ENCODE data around the gene RNF227.

Gene RNF227

DNA sequence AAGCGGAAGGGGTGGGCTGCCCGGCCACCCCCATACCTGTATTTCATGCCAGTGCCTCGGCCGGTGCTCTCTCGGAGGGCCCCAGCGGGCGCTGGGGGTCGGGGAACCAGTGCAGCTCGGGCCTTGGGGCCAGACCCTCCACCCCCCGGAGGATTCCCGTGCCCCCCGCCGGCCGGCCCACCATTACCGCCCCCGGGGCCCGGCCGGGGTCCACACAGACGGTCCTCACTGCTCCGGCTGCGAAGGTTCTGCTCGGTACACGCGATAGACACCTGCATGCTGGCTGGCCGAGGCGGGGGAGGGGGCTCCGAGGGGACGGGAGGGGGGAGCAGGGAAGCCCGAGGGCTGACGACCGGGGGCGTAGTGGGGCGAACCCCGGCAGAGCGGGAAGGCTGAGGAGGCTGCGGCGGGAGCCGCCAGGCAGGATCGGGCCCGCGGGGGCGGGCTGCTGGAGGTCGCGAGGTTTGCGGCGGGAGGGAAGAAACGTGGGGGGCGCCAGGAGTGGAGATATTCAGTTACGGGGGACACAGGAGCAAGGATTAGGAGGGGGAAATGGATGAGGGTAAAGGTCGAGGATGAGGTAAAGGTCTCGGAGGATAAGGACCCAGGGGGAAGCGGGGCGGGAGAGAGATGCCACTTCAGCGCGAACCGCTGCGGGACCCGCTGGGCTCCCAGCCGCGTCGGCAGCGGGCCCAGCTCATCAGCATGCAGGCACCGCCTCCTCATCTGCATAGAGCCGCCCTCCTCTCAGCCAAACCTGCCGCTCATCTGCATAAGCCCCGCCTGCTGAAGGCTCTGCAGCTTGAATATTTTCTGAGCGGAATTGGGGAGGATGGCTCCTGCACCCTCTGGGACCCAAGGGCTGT is 13.3 kb upstream of the RNF227 start, which contains the start of gene KCNAB3:
TSS of gene KCNAB3 (minus strand) at position 699 of the 866 bp plus-strand sequence. CDS start at position 278, 421 bp downstream.
- peak; percentile 72 for DNase-seq

DNA sequence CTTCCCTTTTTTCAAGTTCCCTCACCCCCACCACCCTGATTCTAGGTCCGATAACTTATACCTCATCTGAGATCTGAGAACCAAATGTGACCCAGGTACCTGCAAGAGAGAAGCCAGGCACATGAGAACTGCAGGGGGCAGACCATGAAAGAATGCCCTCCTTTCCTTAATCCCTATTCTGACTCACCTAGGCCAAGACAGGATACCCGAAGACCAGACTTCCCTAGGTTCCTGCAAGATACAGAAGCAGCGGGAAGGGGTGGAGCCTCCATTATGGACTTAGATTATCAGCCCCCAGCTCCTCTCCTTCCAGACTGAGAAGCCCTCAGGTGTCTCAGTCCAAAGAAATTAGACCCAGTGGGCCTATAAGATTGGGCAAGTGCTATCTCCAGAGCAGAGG is 11.5 kb upstream of the RNF227 start:
- DNase-seq, result no peak

GRCh38 chr17:7922845-7923628 is 6.9 kb upstream of the RNF227 start:
- peak; percentile 67 for DNase-seq

DNA sequence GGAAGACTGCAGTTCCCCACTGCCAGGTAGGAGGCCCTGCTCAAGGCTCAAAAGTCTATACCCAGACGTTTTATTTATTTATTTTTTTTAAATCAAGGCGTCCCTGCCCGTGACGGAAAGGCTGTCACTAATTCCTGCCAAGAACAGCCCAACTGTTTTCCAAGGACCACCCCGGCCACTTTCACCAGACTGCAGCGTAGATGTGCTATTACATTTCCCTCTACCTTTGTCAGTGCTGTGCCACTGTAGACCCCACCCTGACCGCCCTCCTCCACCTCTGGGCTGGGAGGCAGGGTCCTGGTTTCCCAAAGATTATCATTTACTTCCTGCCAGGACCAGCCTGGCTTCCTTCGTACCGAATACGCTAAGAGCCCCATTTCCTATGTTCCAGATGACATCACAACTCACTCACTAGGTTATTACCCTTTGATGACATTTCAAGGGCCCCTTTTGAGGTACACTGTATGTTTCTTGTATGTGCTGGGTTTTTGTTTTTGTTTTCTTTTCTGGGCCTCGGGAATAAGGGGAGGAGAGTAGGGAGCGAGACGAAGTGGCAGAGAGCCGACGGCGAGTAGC is 6.3 kb upstream of the RNF227 start:
- no peak for DNase-seq

DNA sequence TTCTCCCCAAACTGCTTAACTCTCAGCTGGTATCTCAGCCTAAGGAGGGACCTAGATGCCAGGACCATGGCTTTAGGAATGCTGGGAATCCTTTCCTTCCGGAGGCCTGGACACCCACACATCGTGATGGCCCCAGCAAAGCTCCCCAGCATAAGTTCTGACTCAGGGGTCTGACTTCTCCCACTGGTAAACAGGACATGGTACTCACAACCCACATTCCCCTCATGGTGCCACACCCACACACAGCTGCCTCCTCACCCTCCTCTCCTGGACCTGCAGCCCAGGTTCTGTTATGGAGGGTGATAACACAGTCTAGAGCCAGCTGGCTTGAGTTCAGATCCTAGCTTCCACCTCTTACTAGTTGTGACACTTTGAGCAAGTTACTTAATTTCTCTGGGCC is 719 bp upstream of the RNF227 start:
- DNase-seq, result no peak

DNA sequence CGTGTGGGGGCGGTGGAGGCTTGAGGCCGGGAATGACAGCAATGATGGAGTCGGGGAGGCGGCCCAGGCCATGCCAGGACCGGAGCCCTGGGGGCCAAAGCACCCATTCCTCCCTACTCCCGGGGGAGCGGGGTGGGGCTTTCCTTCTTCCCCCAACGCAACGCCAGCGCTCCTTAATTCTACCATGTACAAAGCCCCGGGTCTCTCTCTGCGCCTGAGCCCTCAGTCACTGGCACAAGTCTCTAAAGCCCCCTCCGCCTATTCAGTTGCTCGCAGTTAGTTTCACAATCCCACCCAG is 245 bp upstream of the RNF227 start:
- DNase-seq, result no peak

- DNase-seq, result no peak
Observed at GRCh38 chr17:7915179-7915610, 894 bp downstream of the RNF227 start.

DNA sequence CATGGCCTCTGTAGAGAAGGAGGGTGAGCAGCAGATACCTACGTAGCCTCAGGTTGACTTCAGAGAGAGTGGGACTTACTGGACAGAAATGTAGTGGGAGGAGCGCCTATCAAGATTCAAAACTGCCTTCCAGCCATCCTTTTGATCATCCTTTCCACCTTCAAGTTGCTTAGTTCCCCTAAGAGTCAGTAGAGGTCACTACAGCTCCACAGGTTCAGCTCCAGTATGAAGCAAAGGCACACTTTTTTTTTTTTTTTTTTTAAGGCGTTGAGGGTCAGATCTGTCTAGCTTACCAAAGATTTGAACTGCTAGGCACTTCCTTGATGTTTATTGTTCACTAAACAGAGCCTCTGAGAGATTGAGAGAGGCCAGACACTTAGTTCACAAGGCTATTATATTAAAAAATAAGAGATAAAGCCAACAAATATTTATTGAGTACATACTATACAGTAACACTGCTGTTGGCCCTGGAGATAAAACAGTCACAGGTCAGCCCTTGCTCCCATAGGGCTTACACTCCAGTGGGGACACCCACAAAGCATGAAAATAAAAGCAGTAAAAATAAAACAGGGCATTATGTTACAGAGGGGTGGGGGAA is 3.1 kb downstream of the RNF227 start:
- peak; percentile 62 for DNase-seq

DNA sequence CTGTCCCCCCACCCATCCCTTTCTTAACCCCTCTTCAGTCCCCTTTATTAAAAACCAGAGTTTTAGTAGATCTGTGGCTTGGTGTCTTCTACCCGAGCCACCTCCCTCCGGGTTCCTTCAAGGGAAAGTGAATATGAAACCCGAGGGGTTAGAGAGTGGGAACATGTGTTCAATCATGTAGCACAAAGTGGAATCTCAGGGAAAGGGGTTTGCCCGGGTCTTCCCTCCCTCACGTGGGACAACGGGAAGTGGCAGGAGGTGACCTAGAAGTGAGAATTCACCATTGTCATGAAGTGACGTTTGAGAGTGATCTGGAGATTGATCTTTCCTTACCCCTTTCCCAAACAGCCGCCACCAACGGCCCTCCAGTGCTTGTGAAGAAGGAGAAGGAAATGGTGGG is 5.0 kb downstream of the RNF227 start:
- DNase-seq, result no peak

- no peak for DNase-seq
Observed at GRCh38 chr17:7910711-7911110, 5.4 kb downstream of the RNF227 start.

DNA sequence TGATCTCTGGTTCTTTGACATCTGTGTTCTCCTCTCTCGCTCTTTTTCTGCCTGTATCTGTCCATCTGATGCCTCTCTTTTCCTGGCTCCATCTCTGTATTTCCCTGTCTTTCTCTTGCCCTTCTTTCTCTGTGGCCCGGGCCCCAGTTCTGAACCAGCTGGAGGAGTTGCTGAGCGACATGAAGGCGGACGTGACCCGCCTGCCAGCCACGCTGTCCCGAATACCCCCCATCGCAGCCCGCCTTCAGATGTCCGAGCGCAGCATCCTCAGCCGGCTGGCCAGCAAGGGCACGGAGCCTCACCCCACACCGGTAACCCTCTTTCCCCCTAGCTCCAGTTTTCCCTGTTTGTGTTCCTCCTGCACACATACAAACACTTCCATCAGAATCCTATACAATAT is 5.8 kb downstream of the RNF227 start:
- DNase-seq, result no peak

GRCh38 chr17:7909089-7909488 is 7.0 kb downstream of the RNF227 start:
- no peak for DNase-seq

GRCh38 chr17:7903154-7904103 is 12.7 kb downstream of the RNF227 start:
- DNase-seq, result no peak

DNA sequence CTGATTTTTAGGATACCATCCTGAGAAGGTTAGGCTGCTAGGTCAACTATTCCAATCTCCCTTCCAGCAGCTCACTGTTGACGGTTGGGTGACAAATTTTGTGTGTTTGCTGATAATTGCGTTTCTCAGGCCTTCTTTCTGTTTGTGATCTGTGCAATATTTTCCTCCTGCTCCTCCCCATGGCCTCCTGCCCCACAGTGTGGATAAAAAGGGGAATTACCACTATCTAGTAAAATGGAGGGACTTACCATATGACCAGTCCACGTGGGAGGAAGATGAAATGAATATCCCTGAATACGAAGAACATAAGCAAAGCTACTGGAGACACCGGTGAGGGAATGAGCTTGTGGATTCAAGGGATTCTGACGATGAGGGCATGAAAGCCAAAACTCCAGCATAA is 18.3 kb downstream of the RNF227 start:
- DNase-seq, result peak; percentile 22

GRCh38 chr17:7897090-7897489 is 19.0 kb downstream of the RNF227 start:
- no peak for DNase-seq

- DNase-seq, result no peak
Observed at GRCh38 chr17:7894866-7895265, 21.2 kb downstream of the RNF227 start.

GRCh38 chr17:7894226-7894625 is 21.9 kb downstream of the RNF227 start:
- no peak for DNase-seq

GRCh38 chr17:7893187-7893880 is 22.8 kb downstream of the RNF227 start:
- DNase-seq, result no peak

DNA sequence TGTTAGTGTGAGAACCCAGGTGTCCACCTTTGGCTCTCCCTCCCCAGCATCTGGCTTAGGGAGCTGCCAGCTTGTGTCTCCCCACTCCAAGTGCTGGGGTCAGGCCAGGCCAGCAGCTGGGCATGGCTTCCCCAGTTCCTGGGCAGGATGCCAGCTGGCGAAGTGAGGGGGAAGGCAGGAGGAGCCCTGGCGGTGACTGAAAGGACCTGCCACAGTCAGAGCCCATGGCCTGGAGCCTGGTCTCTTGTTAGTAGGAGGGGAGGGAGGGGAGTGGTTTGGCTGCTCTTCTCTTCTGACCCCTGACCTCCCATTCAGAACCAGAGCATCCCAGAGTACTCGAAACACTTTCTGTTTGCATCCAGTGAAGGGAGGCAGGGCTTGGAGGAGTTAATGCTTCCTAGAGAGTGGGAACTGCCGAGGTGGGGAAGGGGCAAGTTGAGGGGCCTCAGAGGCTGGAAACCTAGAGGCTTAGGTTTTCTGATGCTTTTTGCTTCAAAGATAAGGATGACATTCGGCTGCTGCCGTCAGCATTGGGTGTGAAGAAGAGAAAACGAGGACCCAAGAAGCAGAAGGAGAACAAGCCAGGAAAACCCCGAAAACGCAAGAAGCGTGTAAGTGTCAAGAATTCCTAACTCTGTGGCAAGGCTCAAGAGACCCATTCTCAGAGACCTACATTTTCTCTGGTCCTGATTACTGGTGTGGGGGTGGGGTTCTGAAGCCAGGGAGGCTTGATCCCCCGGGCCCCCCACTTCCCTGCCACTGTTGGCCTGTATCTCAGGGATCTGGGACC is 26.7 kb downstream of the RNF227 start:
- DNase-seq, result peak; percentile 82

DNA sequence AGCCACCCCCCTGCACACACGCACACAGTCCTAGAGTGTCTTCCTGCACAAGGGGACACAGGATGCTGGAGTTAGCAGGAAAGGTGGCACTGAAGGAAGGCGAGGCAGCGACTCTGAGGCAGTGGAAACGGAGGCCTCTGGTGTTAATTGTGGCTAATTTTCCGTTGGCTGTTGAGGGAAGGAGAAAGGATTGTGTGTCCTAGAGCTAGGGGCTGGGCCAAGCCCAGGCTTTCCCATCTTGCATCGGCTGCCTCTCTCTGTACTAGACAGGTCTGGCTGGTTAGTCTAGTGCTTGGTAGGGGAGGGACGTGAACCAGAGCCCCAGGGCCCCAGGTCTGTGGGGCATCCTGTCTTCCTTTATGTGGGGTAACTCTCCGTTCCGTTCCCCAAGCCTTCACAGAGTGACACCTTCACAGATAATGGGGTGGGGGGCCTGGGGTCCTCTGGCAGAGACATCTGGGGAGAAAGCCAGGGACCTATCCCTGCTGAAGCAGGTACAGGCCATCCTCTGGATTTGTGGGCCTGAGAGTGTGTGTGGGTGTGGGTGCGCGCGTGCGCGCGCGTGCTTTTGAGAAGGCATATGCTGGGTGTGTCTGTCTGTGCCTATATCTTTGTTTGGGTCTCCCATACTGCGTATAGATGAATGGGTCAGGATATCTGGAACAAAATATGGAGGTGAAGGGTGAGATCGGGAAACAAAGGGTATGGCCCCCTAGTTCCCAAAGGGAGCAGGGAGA is 27.7 kb downstream of the RNF227 start, which contains the start of gene CHD3:
TSS of gene CHD3 (plus strand) at position 606 of the 737 bp plus-strand sequence. CDS start 212 bp downstream, outside the sequence.
- no peak for DNase-seq

Data from HCEC 1CT (cell line).